Measurements from ENCODE around the gene KCNE5.
"Not testable (repeated sequence)": the region's sequence is repeated elsewhere in the genome, so short reads cannot be mapped to it uniquely, and the experiment has no call there.

The KCNE5 gene, protein sequence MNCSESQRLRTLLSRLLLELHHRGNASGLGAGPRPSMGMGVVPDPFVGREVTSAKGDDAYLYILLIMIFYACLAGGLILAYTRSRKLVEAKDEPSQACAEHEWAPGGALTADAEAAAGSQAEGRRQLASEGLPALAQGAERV

DNA sequence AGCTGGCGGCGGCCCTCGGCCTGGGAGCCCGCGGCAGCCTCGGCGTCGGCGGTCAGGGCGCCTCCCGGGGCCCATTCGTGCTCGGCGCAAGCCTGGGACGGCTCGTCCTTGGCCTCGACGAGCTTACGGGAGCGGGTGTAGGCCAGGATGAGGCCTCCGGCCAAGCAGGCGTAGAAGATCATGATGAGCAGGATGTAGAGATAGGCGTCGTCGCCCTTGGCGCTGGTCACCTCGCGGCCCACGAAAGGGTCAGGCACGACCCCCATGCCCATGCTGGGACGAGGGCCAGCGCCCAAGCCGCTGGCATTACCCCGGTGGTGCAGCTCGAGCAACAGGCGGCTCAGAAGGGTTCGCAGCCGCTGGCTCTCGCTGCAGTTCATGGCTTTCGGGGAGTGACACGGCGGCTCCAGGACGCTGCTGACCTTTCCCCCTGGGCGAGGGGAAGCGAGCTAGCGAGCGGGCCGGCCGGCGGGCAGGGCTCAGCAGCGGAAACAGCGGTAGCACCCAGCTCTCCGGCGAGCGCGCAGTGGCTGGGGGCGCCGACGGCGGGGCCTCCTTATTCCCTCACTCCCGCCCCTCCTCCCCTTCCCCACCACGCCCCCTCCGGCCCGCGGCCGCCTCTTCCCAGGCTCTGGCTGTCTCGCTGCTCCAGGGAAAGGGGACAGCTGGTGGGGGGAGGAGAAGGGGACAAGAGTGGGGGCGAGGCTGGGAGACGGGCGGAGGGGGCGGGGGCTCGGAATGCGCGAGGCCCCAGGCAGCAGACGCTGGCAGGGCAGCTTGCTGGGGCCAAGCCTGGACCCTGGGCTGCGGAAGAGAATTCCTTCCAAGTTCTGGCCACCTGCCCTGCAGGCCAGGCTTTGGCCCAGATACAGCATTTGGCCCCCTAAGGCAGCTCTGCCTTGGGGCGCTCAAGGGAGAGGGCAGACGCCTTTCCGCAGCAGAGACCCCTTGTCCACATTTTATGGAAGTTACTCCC is at the start of gene KCNE5:
TSS of gene KCNE5 (minus strand) at position 532 of the 976 bp plus-strand sequence. CDS start at position 380, 152 bp downstream.
- no peak for DNase-seq (ENCODE audit: low read depth)
- TF ChIP-seq CTCF (conservative IDR thresholded peaks at IDR 0.05; ENCODE audit: low read depth, low read length) = no peak
- peak within 1 kb of the TSS; percentile 30 for H3K4me3 ChIP-seq (ENCODE audit: low read length)

GRCh38 chrX:109672239-109672638 is 47.3 kb upstream of the KCNE5 start:
- DNase-seq (ENCODE audit: low read depth) = no peak
- H3K4me3 ChIP-seq (ENCODE audit: low read length) = no peak overlapping the region
- TF ChIP-seq CTCF (conservative IDR thresholded peaks at IDR 0.05; ENCODE audit: low read depth, low read length) = no peak

- not testable (repeated sequence) for H3K4me3 ChIP-seq (ENCODE audit: low read length); DNase-seq (ENCODE audit: low read depth)
These were observed 46.2 kb upstream of the KCNE5 start for GRCh38 chrX:109671170-109671569.

- no peak for DNase-seq (ENCODE audit: low read depth)
- TF ChIP-seq CTCF (conservative IDR thresholded peaks at IDR 0.05; ENCODE audit: low read depth, low read length) = no peak
- H3K4me3 ChIP-seq (ENCODE audit: low read length) = no peak overlapping the region
These were observed 43.0 kb upstream of the KCNE5 start for GRCh38 chrX:109667986-109668385.

- no peak for TF ChIP-seq CTCF (conservative IDR thresholded peaks at IDR 0.05; ENCODE audit: low read depth, low read length)
- no peak for DNase-seq (ENCODE audit: low read depth)
- no peak overlapping the region for H3K4me3 ChIP-seq (ENCODE audit: low read length)
These were observed 35.6 kb upstream of the KCNE5 start for GRCh38 chrX:109660435-109661143.

DNA sequence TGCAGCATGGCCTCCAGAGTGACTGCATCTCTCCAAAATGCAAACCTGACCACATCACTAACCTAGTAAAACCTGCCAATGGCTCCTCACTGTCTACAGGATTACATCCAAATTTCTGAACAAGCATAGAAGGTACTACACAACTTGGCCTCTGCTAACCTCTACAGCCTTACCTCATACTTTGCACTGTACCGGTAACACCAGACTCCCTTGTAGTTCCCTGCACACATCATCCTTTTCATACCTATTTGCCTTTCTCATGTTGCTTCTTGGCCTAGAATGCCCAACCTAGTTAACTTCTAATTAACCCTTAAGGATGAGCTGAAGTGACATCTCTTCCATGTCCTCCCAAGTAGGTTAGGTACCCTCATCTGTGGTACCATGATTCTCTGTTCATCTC is 33.4 kb upstream of the KCNE5 start:
- TF ChIP-seq CTCF (conservative IDR thresholded peaks at IDR 0.05; ENCODE audit: low read depth, low read length) = no peak
- no peak for DNase-seq (ENCODE audit: low read depth)

DNA sequence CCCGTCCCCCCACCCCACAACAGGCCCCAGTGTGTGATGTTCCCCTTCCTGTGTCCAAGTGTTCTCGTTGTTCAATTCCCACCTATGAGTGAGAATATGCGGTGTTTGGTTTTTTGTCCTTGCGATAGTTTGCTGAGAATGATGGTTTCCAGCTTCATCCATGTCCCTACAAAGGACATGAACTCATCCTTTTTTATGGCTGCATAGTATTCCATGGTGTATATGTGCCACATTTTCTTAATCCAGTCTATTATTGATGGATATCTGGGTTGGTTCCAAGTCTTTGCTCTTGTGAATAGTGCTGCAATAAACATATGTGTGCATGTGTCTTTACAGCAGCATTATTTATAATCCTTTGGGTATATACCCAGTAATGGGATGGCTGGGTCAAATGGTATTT is 32.4 kb upstream of the KCNE5 start:
- H3K4me3 ChIP-seq (ENCODE audit: low read length); DNase-seq (ENCODE audit: low read depth): not testable (repeated sequence)

More for the DNA sequence above, 33.4 kb upstream of the KCNE5 start:
- no peak overlapping the region for H3K4me3 ChIP-seq (ENCODE audit: low read length)

Measured in retinal pigment epithelial cell (primary cell).